Activated T-helper 2 cell treated with anti-CD3 and anti-CD28 coated beads, Interferon-gamma antibody, Interleukin-2, Interleukin-4, amounts not matched to agents 10 μg/mL and 5 μg/mL and 100 μg/mL, durations not matched to agents 14 hours and 24 hours and 36 hours (primary cell): ENCODE data around the gene HMCN2. TPM values are rescaled to one million over a fixed set of nuclear protein-coding genes. Genes with fewer than 3 reads are reported as not detected.
A peak's percentile ranks its signal among the peaks of the same experiment; 100 is the strongest.

Experiments used
- DNase-seq: peaks from one replicate; pipeline ENCODE4 v3.0.0; 2021; ENCODE audit warnings: low spot score
- H3K27ac Mint-ChIP-seq: one replicate; pipeline ENCODE4 v1.8.0; 2021; ENCODE audit warnings: mixed read lengths
- H3K27me3 Mint-ChIP-seq: one replicate; pipeline ENCODE4 v1.8.0; 2021; ENCODE audit warnings: low read depth, mixed read lengths
- H3K36me3 Mint-ChIP-seq: one replicate; pipeline ENCODE4 v1.8.0; 2021; ENCODE audit warnings: low read depth, mixed read lengths
- H3K4me1 Mint-ChIP-seq: one replicate; pipeline ENCODE4 v1.8.0; 2021; ENCODE audit warnings: low read depth, mixed read lengths
- H3K4me3 Mint-ChIP-seq: one replicate; pipeline ENCODE4 v1.8.0; 2021; ENCODE audit warnings: low read depth, mild to moderate bottlenecking, moderate library complexity, mixed read lengths
- H3K9me3 Mint-ChIP-seq: one replicate; pipeline ENCODE4 v1.8.0; 2021; ENCODE audit warnings: mixed read lengths
- intact Hi-C: fragments of 100-400 bp; cut with micrococcal nuclease; formaldehyde crosslinking; loops from one replicate; pipeline ENCODE4 v1.15.1; 2023
- total RNA-seq: library from RNA; stranded (reverse); gene quantifications from 2 replicates; pipeline ENCODE4 v1.2.3, GENCODE V29; 2022

Gene HMCN2
- total RNA-seq, 1 donor from 2014 or later = not detected

- intact Hi-C loops = no loop called here
- Mint-ChIP-seq H3K36me3 (no peaks in the 10 kb centered on the region), H3K4me3 (no peak overlapping the region), H3K27ac (no peak overlapping the region), H3K27me3 (no peaks in the 10 kb centered on the region), H3K4me1 (peaks cover 11% of the 10 kb centered on the region), H3K9me3 (no peaks in the 10 kb centered on the region)
- DNase-seq = no peak
These were observed 186.2 kb downstream of the HMCN2 start for GRCh38 chr9:130451509-130452388.

GRCh38 chr9:130452835-130453234 lies 187.3 kb downstream of the HMCN2 start:
- peaks cover 9% of the 10 kb centered on the region for H3K4me1 Mint-ChIP-seq
- H3K4me3 Mint-ChIP-seq = no peak overlapping the region
- no peak overlapping the region for H3K27ac Mint-ChIP-seq
- H3K36me3 Mint-ChIP-seq = no peaks in the 10 kb centered on the region
- no peak for DNase-seq
- H3K9me3 Mint-ChIP-seq = no peaks in the 10 kb centered on the region
- intact Hi-C loops = no loop called here
- H3K27me3 Mint-ChIP-seq = no peaks in the 10 kb centered on the region

GRCh38 chr9:130453487-130453886 lies 187.9 kb downstream of the HMCN2 start:
- H3K9me3 Mint-ChIP-seq = no peaks in the 10 kb centered on the region
- no peaks in the 10 kb centered on the region for H3K27me3 Mint-ChIP-seq
- no peak overlapping the region for H3K27ac Mint-ChIP-seq
- no peak for DNase-seq
- no peaks in the 10 kb centered on the region for H3K36me3 Mint-ChIP-seq
- peaks cover 5% of the 10 kb centered on the region for H3K4me1 Mint-ChIP-seq
- no peak overlapping the region for H3K4me3 Mint-ChIP-seq
- intact Hi-C loops = no loop called here

GRCh38 chr9:130454096-130454811 lies 188.7 kb downstream of the HMCN2 start:
- Mint-ChIP-seq H3K27me3 (no peaks in the 10 kb centered on the region), H3K4me3 (no peak overlapping the region), H3K9me3 (no peaks in the 10 kb centered on the region), H3K4me1 (peaks cover 2% of the 10 kb centered on the region), H3K36me3 (no peaks in the 10 kb centered on the region), H3K27ac (no peak overlapping the region)
- intact Hi-C loops = no loop called here
- no peak for DNase-seq

- intact Hi-C loops = no loop called here
- Mint-ChIP-seq H3K9me3 (no peaks in the 10 kb centered on the region), H3K27me3 (no peaks in the 10 kb centered on the region), H3K27ac (no peak overlapping the region), H3K36me3 (no peaks in the 10 kb centered on the region), H3K4me1 (no peaks in the 10 kb centered on the region), H3K4me3 (no peak overlapping the region)
- DNase-seq = no peak
These were observed 189.3 kb downstream of the HMCN2 start for GRCh38 chr9:130454812-130455325.

GRCh38 chr9:130458027-130458803 lies 192.7 kb downstream of the HMCN2 start:
- DNase-seq = no peak
- Mint-ChIP-seq H3K9me3 (no peaks in the 10 kb centered on the region), H3K4me3 (no peak overlapping the region), H3K4me1 (no peaks in the 10 kb centered on the region), H3K36me3 (no peaks in the 10 kb centered on the region), H3K27ac (no peak overlapping the region), H3K27me3 (peaks cover 6% of the 10 kb centered on the region)
- intact Hi-C loops = no loop called here

GRCh38 chr9:130458804-130459067 lies 193.2 kb downstream of the HMCN2 start:
- Mint-ChIP-seq H3K27me3 (peaks cover 6% of the 10 kb centered on the region), H3K27ac (no peak overlapping the region), H3K4me1 (no peaks in the 10 kb centered on the region), H3K36me3 (no peaks in the 10 kb centered on the region), H3K4me3 (no peak overlapping the region), H3K9me3 (no peaks in the 10 kb centered on the region)
- intact Hi-C loops = no loop called here
- DNase-seq = no peak

GRCh38 chr9:130459151-130459550 lies 193.6 kb downstream of the HMCN2 start:
- Mint-ChIP-seq H3K27ac (no peak overlapping the region), H3K27me3 (peaks cover 6% of the 10 kb centered on the region), H3K4me1 (no peaks in the 10 kb centered on the region), H3K9me3 (no peaks in the 10 kb centered on the region), H3K4me3 (no peak overlapping the region), H3K36me3 (no peaks in the 10 kb centered on the region)
- intact Hi-C loops = no loop called here
- DNase-seq = no peak

GRCh38 chr9:130459941-130460669 lies 194.5 kb downstream of the HMCN2 start:
- H3K9me3 Mint-ChIP-seq = no peaks in the 10 kb centered on the region
- no peak for DNase-seq
- peaks cover 6% of the 10 kb centered on the region for H3K27me3 Mint-ChIP-seq
- H3K4me1 Mint-ChIP-seq = no peaks in the 10 kb centered on the region
- H3K27ac Mint-ChIP-seq = no peak overlapping the region
- intact Hi-C loops = no loop called here
- no peak overlapping the region for H3K4me3 Mint-ChIP-seq
- no peaks in the 10 kb centered on the region for H3K36me3 Mint-ChIP-seq

GRCh38 chr9:130461218-130461630 lies 195.7 kb downstream of the HMCN2 start:
- H3K9me3 Mint-ChIP-seq = no peaks in the 10 kb centered on the region

GRCh38 chr9:130461731-130462130 lies 196.2 kb downstream of the HMCN2 start:
- H3K9me3 Mint-ChIP-seq = no peaks in the 10 kb centered on the region
- no peaks in the 10 kb centered on the region for H3K4me1 Mint-ChIP-seq
- intact Hi-C loops = loop anchor here (1.0 kb wide), 1 partner anchor 221 kb away; no protein-coding TSS in a partner anchor
- no peaks in the 10 kb centered on the region for H3K36me3 Mint-ChIP-seq
- H3K27me3 Mint-ChIP-seq = peaks cover 6% of the 10 kb centered on the region
- DNase-seq = no peak
- no peak overlapping the region for H3K4me3 Mint-ChIP-seq
- H3K27ac Mint-ChIP-seq = no peak overlapping the region

More at GRCh38 chr9:130461218-130461630, 195.7 kb downstream of the HMCN2 start:
- H3K36me3 Mint-ChIP-seq = no peaks in the 10 kb centered on the region
- H3K4me3 Mint-ChIP-seq = no peak overlapping the region
- H3K4me1 Mint-ChIP-seq = no peaks in the 10 kb centered on the region
- H3K27me3 Mint-ChIP-seq = peaks cover 6% of the 10 kb centered on the region
- H3K27ac Mint-ChIP-seq = no peak overlapping the region
- intact Hi-C loops = loop anchor here (1.0 kb wide), 1 partner anchor 221 kb away; no protein-coding TSS in a partner anchor
- peak; percentile 40 for DNase-seq
